Germinal center (tissue), 1 donor: ENCODE measurements around the gene TMEM47.

Experiments
- DNase-seq: peaks from one replicate; pipeline ENCODE4 v3.0.0; 2012; ENCODE audit warnings: mixed read lengths, low spot score

TMEM47 gene

DNA sequence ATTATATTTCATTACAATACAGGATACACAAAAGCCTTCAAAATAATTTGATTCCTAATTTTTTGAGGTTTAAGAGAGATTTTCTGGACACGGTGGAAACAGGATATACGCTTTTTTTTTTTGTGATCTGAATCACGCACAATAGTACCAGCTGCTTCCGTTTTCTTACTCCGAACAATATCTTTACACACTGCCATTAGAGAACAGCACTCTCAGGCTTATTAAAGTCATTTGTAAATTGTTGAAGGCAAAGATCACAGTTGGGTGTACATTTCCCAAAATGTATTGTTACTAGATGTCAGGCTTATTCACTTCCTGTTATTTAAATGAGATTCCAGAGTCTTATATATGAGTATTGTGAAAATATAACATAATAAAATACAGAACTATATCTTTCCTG lies 71.5 kb downstream of the TMEM47 start:
- no peak for DNase-seq

DNA sequence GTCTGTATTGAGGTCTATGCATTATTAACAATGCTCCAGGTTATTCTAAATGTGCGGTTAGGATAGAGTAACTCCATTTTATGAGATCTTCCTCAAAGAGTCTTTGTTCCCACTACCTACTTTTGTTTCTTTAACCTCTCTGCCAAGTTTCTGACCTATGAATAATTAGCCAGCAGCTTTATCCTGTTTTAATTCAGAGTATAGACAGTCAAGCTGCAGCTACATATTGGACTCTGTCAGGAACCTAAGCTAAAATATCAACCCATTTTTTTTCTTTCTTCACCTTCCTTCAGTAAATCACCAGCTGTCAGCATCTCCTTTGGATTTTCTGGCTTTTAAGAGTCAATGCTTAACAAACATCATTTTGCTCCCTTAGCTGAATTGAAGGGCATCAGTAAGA lies 72.3 kb downstream of the TMEM47 start:
- DNase-seq = no peak

DNA sequence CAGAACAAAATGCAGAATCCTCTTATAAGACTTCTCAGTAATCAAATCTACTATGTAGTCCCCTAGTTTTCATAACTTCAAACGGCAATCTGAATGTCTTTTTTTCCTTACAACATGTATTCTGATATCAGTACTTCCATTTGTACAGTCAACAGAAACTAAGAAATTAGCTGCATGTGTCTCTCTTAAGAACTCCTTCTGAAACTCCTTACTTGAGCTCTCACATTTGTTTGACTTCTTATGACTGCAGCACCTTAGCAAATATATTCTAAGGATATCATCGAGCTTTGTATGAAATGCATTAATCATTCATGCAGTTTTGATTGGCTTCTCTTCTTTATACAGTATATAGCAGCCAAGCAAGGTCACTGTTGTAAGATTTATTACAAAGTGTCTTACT lies 77.0 kb downstream of the TMEM47 start:
- no peak for DNase-seq

DNA sequence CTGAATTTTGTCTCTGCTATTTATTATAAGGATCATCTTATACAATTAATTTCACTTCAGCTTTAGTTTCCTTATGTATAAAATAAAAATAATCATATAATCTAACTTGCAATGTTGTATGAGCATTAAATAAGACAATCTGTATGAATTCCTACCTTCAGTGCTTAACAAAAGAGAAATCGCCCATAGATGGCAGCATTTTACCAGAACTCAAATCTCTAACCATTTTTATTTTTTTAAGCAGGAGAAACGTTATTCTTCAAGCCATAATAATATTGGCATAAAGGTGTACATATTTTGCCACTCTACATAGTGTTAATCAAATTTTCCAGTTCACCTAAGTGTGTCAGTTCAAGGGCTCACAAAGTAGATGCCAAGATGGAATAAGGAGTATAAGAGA lies 78.8 kb downstream of the TMEM47 start:
- DNase-seq = no peak
